Measurements from ENCODE around the gene CREB5. TPM values are rescaled to one million over a fixed set of nuclear protein-coding genes. Genes with fewer than 3 reads are reported as not detected.

The CREB5 gene
- total RNA-seq, 1 experiment from 2014 or later: 1.3 TPM

DNA sequence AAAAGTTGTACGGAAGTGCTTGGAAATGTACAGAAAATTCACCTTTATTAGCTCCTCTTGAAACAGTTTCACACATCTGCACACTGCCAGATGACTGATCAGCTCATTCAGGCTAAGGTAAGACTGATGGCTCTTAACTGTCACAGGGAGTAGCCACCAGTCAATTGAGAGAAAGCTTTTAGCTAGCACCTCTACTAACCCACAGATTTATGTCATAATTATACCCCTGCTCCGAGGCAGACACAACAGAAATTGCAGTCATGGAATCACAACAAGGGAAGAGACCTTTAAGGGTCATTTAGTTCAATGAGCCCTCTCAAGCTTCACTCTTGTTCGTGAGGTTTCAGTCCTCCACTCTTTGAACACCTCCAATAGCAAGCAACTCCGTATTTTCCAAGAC is 310.4 kb downstream of the CREB5 start:
- TF ChIP-seq MYBL2 (CRISPR knock-in tag; IDR thresholded peaks at IDR 0.05) (no peak), MXD4 (CRISPR knock-in tag; IDR thresholded peaks at IDR 0.05; ENCODE audit: borderline replicate concordance) (no peak), PRRX2 (CRISPR knock-in tag; IDR thresholded peaks at IDR 0.05) (no peak)
- DNase-seq (ENCODE audit: low spot score): no peak
- peaks cover 7% of the 10 kb centered on the region for H3K4me1 Mint-ChIP-seq
- no peaks in the 10 kb centered on the region for H3K27me3 Mint-ChIP-seq (ENCODE audit: low read depth)
- no peaks in the 10 kb centered on the region for H3K36me3 Mint-ChIP-seq
- no peak overlapping the region for H3K27ac Mint-ChIP-seq
- H3K9me3 Mint-ChIP-seq: no peaks in the 10 kb centered on the region
- POLR2A ChIA-PET: no interaction called here
- ATAC-seq: no peak
- CTCF ChIA-PET: interaction anchor here (0.5 kb wide), 1 partner anchor 54 kb away, joined by 3 read pairs; no protein-coding TSS in a partner anchor
- H3K4me3 Mint-ChIP-seq: no peak overlapping the region

GRCh38 chr7:28723336-28723735 is 311.0 kb downstream of the CREB5 start:
- ATAC-seq (peak; percentile 24; the same call in 1 of the 2 replicates), DNase-seq (ENCODE audit: low spot score) (no peak)
- Mint-ChIP-seq H3K27ac (no peak overlapping the region), H3K27me3 (ENCODE audit: low read depth) (no peaks in the 10 kb centered on the region), H3K4me3 (no peak overlapping the region), H3K4me1 (peaks cover 7% of the 10 kb centered on the region), H3K9me3 (no peaks in the 10 kb centered on the region), H3K36me3 (no peaks in the 10 kb centered on the region)
- ChIA-PET POLR2A (no interaction called here), CTCF (interaction anchor here (0.5 kb wide), 1 partner anchor 53 kb away, joined by 3 read pairs; no protein-coding TSS in a partner anchor)
- TF ChIP-seq RELA (CRISPR knock-in tag; IDR thresholded peaks at IDR 0.05; ENCODE audit: borderline replicate concordance): no peak
- TF ChIP-seq KAT7 (CRISPR knock-in tag; IDR thresholded peaks at IDR 0.05; ENCODE audit: borderline replicate concordance): no peak
- no peak for TF ChIP-seq ATF2 (CRISPR knock-in tag; IDR thresholded peaks at IDR 0.05; ENCODE audit: borderline replicate concordance, low read depth)
- no peak for TF ChIP-seq OVOL2 (CRISPR knock-in tag; IDR thresholded peaks at IDR 0.05; ENCODE audit: borderline replicate concordance)
- TF ChIP-seq MXD4 (CRISPR knock-in tag; IDR thresholded peaks at IDR 0.05; ENCODE audit: borderline replicate concordance): no peak
- TF ChIP-seq GABPB1 (CRISPR knock-in tag; IDR thresholded peaks at IDR 0.05): no peak
- TF ChIP-seq FOXJ3 (CRISPR knock-in tag; IDR thresholded peaks at IDR 0.05; ENCODE audit: borderline replicate concordance): no peak
- no peak for TF ChIP-seq MLX (CRISPR knock-in tag; IDR thresholded peaks at IDR 0.05)
- no peak for TF ChIP-seq SOX15 (CRISPR knock-in tag; IDR thresholded peaks at IDR 0.05)
- TF ChIP-seq ZNF396 (CRISPR knock-in tag; IDR thresholded peaks at IDR 0.05; ENCODE audit: borderline replicate concordance): no peak
- no peak for TF ChIP-seq FOXK1 (CRISPR knock-in tag; IDR thresholded peaks at IDR 0.05)
- no peak for TF ChIP-seq MYBL2 (CRISPR knock-in tag; IDR thresholded peaks at IDR 0.05)
- TF ChIP-seq ZNF512 (CRISPR knock-in tag; IDR thresholded peaks at IDR 0.05; ENCODE audit: borderline replicate concordance): no peak
- TF ChIP-seq, protein P1, sequence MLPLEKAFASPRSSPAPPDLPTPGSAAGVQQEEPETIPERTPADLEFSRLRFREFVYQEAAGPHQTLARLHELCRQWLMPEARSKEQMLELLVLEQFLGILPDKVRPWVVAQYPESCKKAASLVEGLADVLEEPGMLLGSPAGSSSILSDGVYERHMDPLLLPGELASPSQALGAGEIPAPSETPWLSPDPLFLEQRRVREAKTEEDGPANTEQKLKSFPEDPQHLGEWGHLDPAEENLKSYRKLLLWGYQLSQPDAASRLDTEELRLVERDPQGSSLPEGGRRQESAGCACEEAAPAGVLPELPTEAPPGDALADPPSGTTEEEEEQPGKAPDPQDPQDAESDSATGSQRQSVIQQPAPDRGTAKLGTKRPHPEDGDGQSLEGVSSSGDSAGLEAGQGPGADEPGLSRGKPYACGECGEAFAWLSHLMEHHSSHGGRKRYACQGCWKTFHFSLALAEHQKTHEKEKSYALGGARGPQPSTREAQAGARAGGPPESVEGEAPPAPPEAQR (CRISPR knock-in tag; IDR thresholded peaks at IDR 0.05): no peak
- TF ChIP-seq, protein P2, sequence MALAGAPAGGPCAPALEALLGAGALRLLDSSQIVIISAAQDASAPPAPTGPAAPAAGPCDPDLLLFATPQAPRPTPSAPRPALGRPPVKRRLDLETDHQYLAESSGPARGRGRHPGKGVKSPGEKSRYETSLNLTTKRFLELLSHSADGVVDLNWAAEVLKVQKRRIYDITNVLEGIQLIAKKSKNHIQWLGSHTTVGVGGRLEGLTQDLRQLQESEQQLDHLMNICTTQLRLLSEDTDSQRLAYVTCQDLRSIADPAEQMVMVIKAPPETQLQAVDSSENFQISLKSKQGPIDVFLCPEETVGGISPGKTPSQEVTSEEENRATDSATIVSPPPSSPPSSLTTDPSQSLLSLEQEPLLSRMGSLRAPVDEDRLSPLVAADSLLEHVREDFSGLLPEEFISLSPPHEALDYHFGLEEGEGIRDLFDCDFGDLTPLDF (CRISPR knock-in tag; IDR thresholded peaks at IDR 0.05): no peak
- no peak for TF ChIP-seq ZNF423 (CRISPR knock-in tag; IDR thresholded peaks at IDR 0.05)
- TF ChIP-seq ZNF263 (CRISPR knock-in tag; IDR thresholded peaks at IDR 0.05; ENCODE audit: low read depth): no peak
